NCI-H1436 treated with DMSO at 0.1 percent for 48 hours (cell line): ENCODE data around the gene CBLN3.
"Not testable (repeated sequence)": the region's sequence is repeated elsewhere in the genome, so short reads cannot be mapped to it uniquely, and the experiment has no call there.

Source experiments
- DNase-seq: peaks from one replicate; lab custom pipeline; 2025; lab: John Stamatoyannopoulos, UW

Gene CBLN3

GRCh38 chr14:24403294-24403998 lies 26.0 kb downstream of the CBLN3 start:
- DNase-seq: no peak

- no peak for DNase-seq
Observed at GRCh38 chr14:24401810-24402702, 27.4 kb downstream of the CBLN3 start.

DNA sequence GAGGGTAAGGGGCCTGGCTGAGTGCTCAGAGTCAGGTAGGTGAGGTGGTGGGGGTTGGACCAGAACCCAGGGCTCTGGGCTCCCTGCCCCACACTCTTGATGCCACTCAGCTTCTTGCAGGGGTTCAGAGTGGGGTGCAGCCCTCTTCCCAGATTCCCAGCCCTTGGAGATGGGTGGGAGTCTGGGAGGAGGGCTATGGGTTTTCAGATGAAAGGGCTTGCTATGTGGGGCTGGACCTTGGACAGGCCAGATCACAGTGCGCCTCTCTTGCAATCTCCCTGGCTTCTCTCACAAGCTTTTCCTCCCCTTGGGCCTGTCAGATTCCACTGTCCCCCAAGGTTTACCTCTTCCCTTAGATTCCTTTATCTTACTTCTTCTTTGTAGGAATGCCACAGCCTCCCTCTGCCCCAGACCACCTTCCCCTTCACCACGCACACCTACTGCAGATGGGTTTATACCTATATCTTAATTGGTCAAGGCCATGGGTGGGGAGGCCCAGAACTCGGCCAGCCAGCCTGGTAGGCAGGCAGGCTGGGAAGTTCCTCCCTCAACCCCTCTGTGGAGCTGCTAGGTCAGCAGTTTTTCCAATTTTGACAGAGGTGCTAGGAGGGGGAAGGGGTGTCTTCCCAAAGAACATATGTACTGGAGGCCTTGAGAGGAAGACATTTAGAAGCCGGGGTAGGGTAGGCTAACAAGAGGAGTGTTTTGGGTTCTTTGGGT lies 29.3 kb downstream of the CBLN3 start:
- DNase-seq: no peak

GRCh38 chr14:24399447-24399822 lies 30.0 kb downstream of the CBLN3 start:
- no peak for DNase-seq

GRCh38 chr14:24398653-24399446 lies 30.6 kb downstream of the CBLN3 start, which contains the start of gene NYNRIN:
TSS of gene NYNRIN (plus strand) at chr14:24399003. CDS start at chr14:24399247, 244 bp downstream.
- no peak for DNase-seq

- no peak for DNase-seq
Observed at GRCh38 chr14:24398293-24398652, 31.2 kb downstream of the CBLN3 start.

GRCh38 chr14:24397639-24398292 lies 31.7 kb downstream of the CBLN3 start:
- no peak for DNase-seq

GRCh38 chr14:24395609-24396582 lies 33.6 kb downstream of the CBLN3 start:
- no peak for DNase-seq

DNA sequence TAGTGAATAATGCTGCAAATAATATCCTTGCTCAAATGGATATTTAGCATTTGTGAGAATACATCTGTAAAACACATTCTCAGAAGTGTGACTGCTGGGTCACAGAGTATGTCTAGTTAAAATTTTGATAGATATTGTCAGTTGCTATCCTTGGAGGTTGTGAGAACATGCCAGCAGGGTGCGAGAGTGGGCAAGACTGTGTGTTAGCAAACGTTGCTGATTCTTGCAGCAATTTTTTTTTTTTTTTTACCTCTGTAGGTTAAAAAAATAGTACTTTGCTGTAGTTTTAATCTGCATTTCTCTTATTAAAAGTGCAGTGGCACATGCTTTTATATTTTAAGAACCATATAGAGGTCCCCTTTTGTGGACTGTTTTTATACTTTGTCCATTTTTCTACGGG lies 35.2 kb downstream of the CBLN3 start:
- no peak for DNase-seq

GRCh38 chr14:24392325-24393091 lies 37.0 kb downstream of the CBLN3 start:
- no peak for DNase-seq

DNA sequence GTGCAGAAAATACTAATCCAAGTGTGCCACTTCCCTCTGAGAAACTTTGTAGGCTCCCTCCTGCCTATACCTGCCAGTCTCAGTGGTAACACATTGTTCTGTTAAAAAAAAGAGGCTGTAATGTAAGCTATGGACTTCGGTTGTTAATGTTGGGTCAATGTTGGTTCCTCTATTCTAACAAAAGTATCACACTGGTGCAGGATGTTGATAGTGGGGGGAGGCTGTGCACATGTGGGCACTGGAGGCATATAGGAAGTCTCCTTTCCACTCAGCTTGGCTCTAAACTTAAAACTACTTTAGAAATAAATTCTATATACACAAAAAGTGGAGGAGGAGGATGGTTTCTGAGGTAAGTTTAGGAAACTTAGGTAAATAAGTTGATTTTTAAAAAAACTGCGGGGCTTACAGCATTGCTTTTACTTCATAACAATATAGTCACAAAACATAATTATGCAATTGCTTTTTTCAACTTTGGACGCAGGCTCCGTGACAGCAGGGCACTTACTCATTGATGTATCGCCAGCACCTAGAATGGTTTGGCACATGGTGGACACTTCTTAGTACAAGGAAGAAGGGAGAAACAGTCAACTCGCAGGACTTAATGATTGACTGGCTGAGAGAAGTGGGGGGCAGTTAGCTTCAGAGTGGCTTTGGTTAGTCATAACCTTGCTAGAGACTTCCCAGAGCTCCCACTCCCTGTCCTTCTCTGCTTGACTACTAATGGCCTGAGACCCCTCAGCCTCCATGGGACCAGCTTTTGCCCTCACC lies 38.6 kb downstream of the CBLN3 start:
- DNase-seq: no peak

GRCh38 chr14:24389226-24389848 lies 40.1 kb downstream of the CBLN3 start:
- DNase-seq: no peak

- DNase-seq: no peak
Observed at GRCh38 chr14:24388474-24389179, 40.8 kb downstream of the CBLN3 start.

GRCh38 chr14:24387579-24387978 lies 41.9 kb downstream of the CBLN3 start:
- DNase-seq: not testable (repeated sequence)

- DNase-seq: no peak
Observed at GRCh38 chr14:24387009-24387345, 42.5 kb downstream of the CBLN3 start.

GRCh38 chr14:24385524-24385923 lies 43.9 kb downstream of the CBLN3 start:
- no peak for DNase-seq

DNA sequence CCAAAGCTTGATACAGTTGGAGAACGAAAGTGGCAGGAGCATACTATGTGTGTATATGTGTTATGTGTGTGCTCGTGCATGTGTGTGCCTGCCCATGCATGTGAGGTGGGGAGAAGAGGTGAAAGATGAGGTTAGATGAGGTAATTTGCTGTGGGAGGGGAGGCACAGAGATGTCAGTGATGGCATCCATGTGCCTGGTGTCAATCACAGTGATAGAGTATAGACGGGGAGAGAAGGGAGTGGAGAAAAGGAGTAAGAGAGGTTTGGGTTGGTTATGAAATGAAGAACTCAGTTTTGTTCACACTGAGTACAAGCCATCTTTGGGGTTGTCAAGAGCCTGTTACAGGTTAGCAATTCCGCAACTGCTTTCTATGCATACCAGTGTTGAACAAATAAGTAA lies 45.3 kb downstream of the CBLN3 start:
- no peak for DNase-seq

- no peak for DNase-seq
Observed at GRCh38 chr14:24382064-24382371, 47.5 kb downstream of the CBLN3 start.
